HCT116 (cell line): Measurements from ENCODE around the gene TLK2. TPM values are rescaled to one million over a fixed set of nuclear protein-coding genes. Genes with fewer than 3 reads are reported as not detected.

Experiments used
- ATAC-seq: fragments of 200-7000 bp; cut with Tn5 transposase; 2 replicates; pipeline ENCODE4 v1.9.1; 2020; ENCODE audit warnings: mild to moderate bottlenecking, moderate library complexity
- BruUV-seq: library from RNA; stranded (reverse); fragments of 400-500 nt; replicated peaks from 2 replicates; lab custom pipeline; 2021; lab: Mats Ljungman, UMichigan
- CTCF ChIA-PET: fragments of 300-600 bp; sonication (Branson Sonifier 250); formaldehyde crosslinking; loops from one replicate; lab custom pipeline; 2021; ENCODE audit warnings: antibody characterized with exemption; lab: Charles Lee
- POLR2A ChIA-PET: fragments of 300-600, 350-600 bp; sonication (Branson Sonifier 250); formaldehyde crosslinking; loops from one replicate; lab custom pipeline; 2021; ENCODE audit warnings: antibody characterized with exemption; lab: Charles Lee
- RAD21 ChIA-PET, 2 experiments: fragments of 300-600 bp; sonication (Branson Sonifier 250); formaldehyde crosslinking; loops; one replicate each; lab custom pipeline; 2023; ENCODE audit warnings: low total read pairs in 2 of 2; ENCODE audit not compliant: uncharacterized antibody in 2 of 2, unreplicated experiment in 2 of 2, low non-redundant PET in 1 of 2; lab: Charles Lee
- DNase-seq: peaks from one replicate; pipeline ENCODE4 v3.0.0-alpha.2; 2010; ENCODE audit warnings: low read depth, low spot score
- H2AFZ ChIP-seq: fragments of 200-600 bp; shearing (Covaris generic), sonication (generic); 2 replicates; pipeline ENCODE4 v1.6.1; 2017; ENCODE audit warnings: low read depth, mixed run types, mixed read lengths, antibody characterized with exemption, low read length; ENCODE audit not compliant: poor library complexity, severe bottlenecking
- H3K27ac ChIP-seq: 2 replicates; pipeline ENCODE4 v1.5.1; 2012; ENCODE audit warnings: low read depth, low read length
- H3K27me3 ChIP-seq: fragments of 200-600 bp; sonication (generic); 2 replicates; pipeline ENCODE4 v1.6.1; 2016; ENCODE audit warnings: mixed run types, low read length, mixed read lengths; ENCODE audit not compliant: insufficient read depth
- H3K36me3 ChIP-seq, 2 experiments: fragments of 200-500 bp in 1 of 2; fragments of 200-600 bp in 1 of 2; sonication (Bioruptor generic) in 1 of 2; sonication (generic) in 1 of 2; 2 replicates each; pipeline versions ENCODE4 v1.5.1 to v1.6.1; 2014 to 2016; ENCODE audit warnings: low read length in 2 of 2, inconsistent platforms in 1 of 2, mixed read lengths in 1 of 2, mixed run types in 1 of 2; ENCODE audit not compliant: insufficient read depth in 2 of 2, control insufficient read depth in 1 of 2
- H3K4me1 ChIP-seq, 2 experiments: fragments of 200-600 bp in 1 of 2; sonication (generic) in 1 of 2; 2 replicates each; pipeline versions ENCODE4 v1.5.1 to v1.6.1; 2012 to 2017; ENCODE audit warnings: low read length in 2 of 2, inconsistent platforms in 1 of 2, mild to moderate bottlenecking in 1 of 2, mixed read lengths in 1 of 2, mixed run types in 1 of 2, moderate library complexity in 1 of 2; ENCODE audit not compliant: insufficient read depth in 2 of 2, control insufficient read depth in 1 of 2
- H3K4me2 ChIP-seq: fragments of 200-600 bp; sonication (generic); 2 replicates; pipeline ENCODE4 v1.6.1; 2017; ENCODE audit warnings: mixed run types, low read length, mixed read lengths
- H3K4me3 ChIP-seq, 2 experiments: fragments of 200-600 bp in 1 of 2; sonication (generic) in 1 of 2; replicated peaks in 1 of 2; 2 replicates each; pipeline ENCODE4 v1.5.1; 2011 to 2016; ENCODE audit warnings: low read length in 2 of 2, control low read depth in 1 of 2, low read depth in 1 of 2, mild to moderate bottlenecking in 1 of 2, mixed read lengths in 1 of 2, mixed run types in 1 of 2
- H3K79me2 ChIP-seq: fragments of 200-600 bp; sonication (generic); 2 replicates; pipeline ENCODE4 v1.6.1; 2017; ENCODE audit warnings: mild to moderate bottlenecking, mixed run types, low read length, moderate library complexity, mixed read lengths; ENCODE audit not compliant: insufficient read depth
- H3K9ac ChIP-seq: fragments of 200-600 bp; sonication (generic); 2 replicates; pipeline ENCODE4 v1.6.1; 2016; ENCODE audit warnings: low read length, mixed read lengths
- H3K9me2 ChIP-seq: fragments of 200-600 bp; sonication (generic), shearing (Covaris generic); 2 replicates; pipeline ENCODE4 v1.6.1; 2017; ENCODE audit warnings: mixed run types, mild to moderate bottlenecking, moderate library complexity; ENCODE audit not compliant: insufficient read depth
- H3K9me3 ChIP-seq, 2 experiments: fragments of 200-500 bp in 1 of 2; fragments of 200-600 bp in 1 of 2; sonication (Bioruptor generic) in 1 of 2; sonication (generic) in 1 of 2; 2 replicates each; pipeline ENCODE4 v1.6.1; 2014 to 2017; ENCODE audit warnings: low read length in 2 of 2, mixed read lengths in 2 of 2, inconsistent platforms in 1 of 2, low read depth in 1 of 2, mild to moderate bottlenecking in 1 of 2, mixed run types in 1 of 2, moderate library complexity in 1 of 2; ENCODE audit not compliant: control insufficient read depth in 1 of 2, insufficient read depth in 1 of 2
- H4K20me1 ChIP-seq: fragments of 200-600 bp; sonication (generic), shearing (Covaris generic); 2 replicates; pipeline ENCODE4 v1.6.1; 2017; ENCODE audit warnings: mixed run types, mild to moderate bottlenecking, moderate library complexity; ENCODE audit not compliant: insufficient read depth
- CBX3 ChIP-seq: IDR thresholded peaks from 2 replicates; pipeline ENCODE4 v1.6.1; 2012; ENCODE audit warnings: low read depth
- CEBPB ChIP-seq: IDR thresholded peaks from 2 replicates; pipeline ENCODE4 v1.6.1; 2012; ENCODE audit warnings: low read depth
- SIN3A ChIP-seq: IDR thresholded peaks from 2 replicates; pipeline ENCODE4 v1.6.1; 2012; ENCODE audit warnings: low read depth
- SP1 ChIP-seq: IDR thresholded peaks from 2 replicates; pipeline ENCODE4 v1.6.1; 2012; ENCODE audit warnings: low read depth
- TCF7L2 ChIP-seq: IDR thresholded peaks from 2 replicates; pipeline ENCODE4 v1.7.0; 2011; ENCODE audit warnings: borderline replicate concordance, inconsistent platforms; ENCODE audit not compliant: insufficient read depth, insufficient read length; ENCODE audit errors: extremely low read depth
- intact Hi-C: fragments of 100-400 bp; cut with micrococcal nuclease; formaldehyde crosslinking; loops from 2 replicates; pipeline ENCODE4 v1.10.0; 2022
- total RNA-seq: library from RNA; stranded (reverse); gene quantifications from one replicate; pipeline ENCODE4 v1.2.1, GENCODE V29; 2021; ENCODE audit not compliant: unreplicated experiment

Gene TLK2
- total RNA-seq, 1 experiment from 2014 or later, result 56.6 TPM

- intact Hi-C loops, result no loop called here
- Histone ChIP-seq H2AFZ (no peak overlapping the region), H3K27ac (no peak overlapping the region), H3K79me2 (no peaks in the 10 kb centered on the region), H3K27me3 (no peaks in the 10 kb centered on the region), H3K36me3 (no peaks in the 10 kb centered on the region), H3K9me3 (no peaks in the 10 kb centered on the region), H3K9me2 (no peaks in the 10 kb centered on the region), H4K20me1 (no peaks in the 10 kb centered on the region), H3K9ac (no peak overlapping the region), H3K4me1 (peaks cover 0 to 7% of the 10 kb centered on the region in 2 experiments; a peak in 1 of 4 replicates), H3K4me2 (no peak overlapping the region), H3K4me3 (no peak overlapping the region)
- POLR2A ChIA-PET, result no interaction called here
- DNase-seq (no peak), ATAC-seq (no peak)
- TF ChIP-seq CEBPB, result no peak
- CTCF ChIA-PET, result no interaction called here
- no TSS peak for BruUV-seq
- RAD21 ChIA-PET, result no interaction called here
Measured at GRCh38 chr17:62649570-62649969, 170.9 kb downstream of the TLK2 start.

- TF ChIP-seq TCF7L2 (no peak), SIN3A (no peak), CBX3 (no peak), SP1 (no peak)
- no TSS peak for BruUV-seq
Measured at GRCh38 chr17:62650587-62650986, 172.0 kb downstream of the TLK2 start.

More at GRCh38 chr17:62650587-62650986, 172.0 kb downstream of the TLK2 start:
- ChIA-PET CTCF (no interaction called here), RAD21 (no interaction called here), POLR2A (no interaction called here)
- Histone ChIP-seq H3K27ac (no peak overlapping the region), H3K4me1 (peaks cover 0 to 7% of the 10 kb centered on the region in 2 experiments; a peak in 1 of 4 replicates), H3K4me3 (no peak overlapping the region), H3K9me2 (no peaks in the 10 kb centered on the region), H3K79me2 (no peaks in the 10 kb centered on the region), H3K9ac (no peak overlapping the region), H3K36me3 (no peaks in the 10 kb centered on the region), H3K27me3 (no peaks in the 10 kb centered on the region), H4K20me1 (no peaks in the 10 kb centered on the region), H2AFZ (no peak overlapping the region), H3K9me3 (no peaks in the 10 kb centered on the region), H3K4me2 (no peak overlapping the region)
- ATAC-seq, result no peak
- intact Hi-C loops, result no loop called here
- DNase-seq, result no peak
